GM12878 (cell line): ENCODE measurements around the gene PRM2. TPM values are rescaled to one million over a fixed set of nuclear protein-coding genes. Genes with fewer than 3 reads are reported as not detected.

Experiments used
- ATAC-seq: fragments of 200-7000 bp; cut with Tn5 transposase; 3 replicates; pipeline ENCODE4 v1.9.1; 2020; ENCODE audit warnings: mild to moderate bottlenecking, moderate library complexity
- BruUV-seq: library from RNA; stranded (reverse); fragments of 400-500 nt; replicated peaks from 2 replicates; lab custom pipeline; 2021; lab: Mats Ljungman, UMichigan
- CTCF ChIA-PET: fragments of 300-600 bp; sonication (Branson Sonifier 250); formaldehyde crosslinking; extraction: SDS; loops from one replicate; lab custom pipeline; 2021; ENCODE audit warnings: inconsistent platforms; lab: Yijun Ruan, JAX
- POLR2A ChIA-PET: fragments of 350-600 bp; formaldehyde crosslinking; extraction: SDS; loops from one replicate; lab custom pipeline; 2021; ENCODE audit warnings: inconsistent platforms; lab: Charles Lee
- RAD21 ChIA-PET: fragments of 300-600 bp; sonication (Branson Sonifier 250); formaldehyde crosslinking; loops from one replicate; lab custom pipeline; 2023; ENCODE audit warnings: antibody characterized with exemption; ENCODE audit not compliant: unreplicated experiment; lab: Charles Lee
- SMC1A ChIA-PET: fragments of 300-600 bp; sonication (Branson Sonifier 250); formaldehyde crosslinking; loops from one replicate; lab custom pipeline; 2023; ENCODE audit not compliant: unreplicated experiment, uncharacterized antibody; lab: Charles Lee
- DNase-seq: peaks from one replicate; pipeline ENCODE4 v3.0.0-alpha.2; 2011; ENCODE audit warnings: low read depth, low spot score
- FAIRE-seq: peaks from 3 replicates; lab custom pipeline; 2011; peaks lifted over from hg19 to GRCh38; lab: Jason Lieb, UNC
- H2AFZ ChIP-seq: 2 replicates; pipeline ENCODE4 v1.6.0; 2011; ENCODE audit warnings: low read depth, low read length, control low read depth; ENCODE audit not compliant: control insufficient read depth
- H3K27ac ChIP-seq: 2 replicates; pipeline ENCODE4 v1.5.1; 2011; ENCODE audit warnings: control low read depth; ENCODE audit not compliant: control insufficient read depth, insufficient read depth
- H3K27me3 ChIP-seq, 2 experiments: replicated peaks in 1 of 2; 2 replicates each; pipeline versions ENCODE4 v1.6.0 to v1.6.1; 2011; ENCODE audit warnings: low read length in 1 of 2; ENCODE audit not compliant: control insufficient read depth in 2 of 2, insufficient read depth in 2 of 2
- H3K36me3 ChIP-seq, 2 experiments: 2 replicates each; pipeline ENCODE4 v1.5.1; 2011; ENCODE audit warnings: low read length in 1 of 2; ENCODE audit not compliant: control insufficient read depth in 2 of 2, insufficient read depth in 2 of 2
- H3K4me1 ChIP-seq: 2 replicates; pipeline ENCODE4 v1.6.1; 2011; ENCODE audit warnings: mild to moderate bottlenecking, low read length, moderate library complexity, mixed read lengths; ENCODE audit not compliant: control insufficient read depth, insufficient read depth
- H3K4me2 ChIP-seq: 2 replicates; pipeline ENCODE4 v1.6.0; 2011; ENCODE audit warnings: control low read depth; ENCODE audit not compliant: control insufficient read depth, insufficient read depth
- H3K4me3 ChIP-seq: fragments of 200-600 bp; sonication (generic); 2 replicates; pipeline ENCODE4 v1.5.1; 2016
- H3K79me2 ChIP-seq: 2 replicates; pipeline ENCODE4 v1.6.0; 2011; ENCODE audit warnings: low read length; ENCODE audit not compliant: control insufficient read depth, insufficient read depth
- H3K9ac ChIP-seq: 2 replicates; pipeline ENCODE4 v1.8.0; 2011; ENCODE audit warnings: low read length, control low read depth, mixed read lengths; ENCODE audit not compliant: control insufficient read depth, insufficient read depth
- H3K9me3 ChIP-seq: replicated peaks from 3 replicates; pipeline ENCODE4 v1.5.1; 2011; ENCODE audit warnings: mild to moderate bottlenecking, low read length; ENCODE audit not compliant: control insufficient read depth, insufficient read depth
- H4K20me1 ChIP-seq: 2 replicates; pipeline ENCODE4 v1.6.0; 2011; ENCODE audit not compliant: control insufficient read depth, insufficient read depth
- MXI1 ChIP-seq: fragments of 150-350 bp; IDR thresholded peaks from 2 replicates; pipeline ENCODE4 v1.6.1; 2011; ENCODE audit warnings: low read depth, mild to moderate bottlenecking, inconsistent platforms, low read length, improper control_type of control experiment
- NR2F1 ChIP-seq: fragments of 450-650 bp; conservative IDR thresholded peaks from 2 replicates; pipeline ENCODE4 v1.6.1; 2017; ENCODE audit warnings: mild to moderate bottlenecking
- WGBS: methylation state at CpG from one replicate; pipeline ENCODE4 v1.1.6; 2016; ENCODE audit warnings: low lambda C conversion rate; ENCODE audit not compliant: insufficient replicate concordance, insufficient coverage; ENCODE audit errors: missing lambda C conversion rate; 5-methylcytosine and 5-hydroxymethylcytosine counted together
- in situ Hi-C: fragments of 300-500 bp; cut with MboI; formaldehyde crosslinking; loops from 9 replicates; pipeline ENCODE4 v1.14.3; 2018; ENCODE audit warnings: mixed read lengths
- intact Hi-C: fragments of 100-400 bp; cut with micrococcal nuclease; formaldehyde crosslinking; loops from one replicate; pipeline ENCODE4 v1.14.2; 2022; ENCODE audit not compliant: unreplicated experiment
- polyA plus RNA-seq, 11 experiments: library from polyadenylated mRNA; depleted of rRNA in 4 of 11; unstranded in 6 of 11; stranded (reverse) in 5 of 11; fragments of >200 nt; fragmentation: Nextera tagmentation in 4 of 11; fragmentation: Illumina TruSeq in 1 of 11; extraction: Ambion mirVana in 4 of 11; extraction: Trizol in 1 of 11; gene quantifications; 1 replicate in 1 of 11; 2 replicates in 10 of 11; pipeline versions ENCODE4 v1.2.1 to v1.2.3, GENCODE V29; 2011 to 2016; ENCODE audit warnings: inconsistent platforms in 2 of 11, missing spikeins in 2 of 11, low read depth in 1 of 11
- total RNA-seq, 4 experiments: library from RNA; depleted of rRNA in 3 of 4; stranded (reverse); fragments of >200 nt in 3 of 4; fragmentation: Illumina TruSeq in 1 of 4; extraction: Trizol in 1 of 4; gene quantifications; 2 replicates each; pipeline versions ENCODE4 v1.2.1 to v1.2.3, GENCODE V29; 2013 to 2021
- TF ChIP-seq, protein P1 (sequence below): fragments of 450-650 bp; IDR thresholded peaks from 2 replicates; pipeline ENCODE4 v1.6.1; 2016; ENCODE audit warnings: mild to moderate bottlenecking
- TF ChIP-seq, protein P2 (sequence below): IDR thresholded peaks from 2 replicates; pipeline ENCODE4 v1.6.1; 2011; ENCODE audit warnings: mild to moderate bottlenecking, low read depth, low read length, moderate library complexity; ENCODE audit not compliant: insufficient replicate concordance

PRM2 gene
- total and polyA plus RNA-seq, 10 of the 15 experiments (the other 5 are each of a cell fraction or from before 2014, with no cell fraction given): not detected

DNA sequence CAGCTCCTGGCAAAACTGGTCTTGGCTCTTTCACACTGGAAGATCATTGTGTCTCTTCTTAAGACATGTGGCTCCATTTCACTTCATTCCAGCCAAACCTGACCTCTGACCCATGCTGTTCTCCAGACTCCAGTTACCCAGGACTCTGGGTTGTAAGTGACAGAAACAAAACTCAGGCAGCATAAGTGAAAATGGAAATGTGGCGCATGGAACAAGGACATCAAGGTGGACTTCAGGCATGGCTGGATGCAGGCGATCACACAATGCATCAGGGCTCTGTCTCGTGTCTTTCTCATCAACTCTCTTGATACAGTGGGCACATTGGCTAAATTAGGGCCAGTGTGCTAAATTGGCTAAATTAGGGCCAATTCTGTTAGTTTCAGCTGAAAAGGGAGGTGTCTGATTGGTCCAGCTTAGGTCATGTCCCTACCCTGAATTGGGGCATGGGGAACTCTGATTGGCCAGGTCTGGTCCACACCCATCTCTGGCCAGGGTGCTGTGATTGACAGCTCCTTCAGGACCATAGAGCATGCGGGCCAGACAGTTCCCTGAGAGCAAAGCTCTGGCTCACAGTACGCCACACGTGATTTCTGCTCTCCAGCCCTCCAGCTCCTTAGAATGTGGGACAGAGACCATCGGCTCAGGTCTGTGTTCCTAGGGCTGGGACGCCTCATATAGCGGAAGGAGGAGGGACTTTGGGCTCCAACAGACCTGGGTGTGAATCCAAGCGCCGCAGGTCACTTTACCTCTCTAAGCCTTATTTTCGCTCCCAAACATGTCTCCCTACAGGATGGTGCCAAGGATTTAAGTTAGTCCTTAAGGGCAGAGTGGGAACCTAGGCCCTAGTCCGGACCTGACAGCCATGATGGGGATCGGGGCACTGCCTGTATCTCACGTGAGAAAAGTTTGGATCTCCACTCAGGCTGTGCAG lies 37.7 kb downstream of the PRM2 start:
- ChIA-PET POLR2A (interaction anchor here (0.5 to 1.2 kb wide), 3 partner anchors 12 to 125 kb away, joined by 3 to 4 read pairs (median 3); no protein-coding TSS in a partner anchor), CTCF (no interaction called here), RAD21 (interaction anchor here (1.0 kb wide), 1 partner anchor 13 kb away, joined by 5 read pairs; no protein-coding TSS in a partner anchor), SMC1A (interaction anchor here (1.0 kb wide), 2 partner anchors 48 to 133 kb away, joined by 3 read pairs; no protein-coding TSS in a partner anchor)
- intact Hi-C loops: no loop called here
- DNase-seq: no peak
- Histone ChIP-seq H3K4me3 (no peak overlapping the region), H3K79me2 (no peaks in the 10 kb centered on the region), H3K4me1 (peaks cover 10% of the 10 kb centered on the region), H3K27me3 (no peaks in the 10 kb centered on the region), H4K20me1 (no peaks in the 10 kb centered on the region), H3K27ac (no peak overlapping the region), H2AFZ (no peak overlapping the region), H3K9ac (no peak overlapping the region), H3K36me3 (no peaks in the 10 kb centered on the region), H3K9me3 (no peaks in the 10 kb centered on the region), H3K4me2 (no peak overlapping the region)
- BruUV-seq: no TSS peak
- no peak for ATAC-seq
- FAIRE-seq: no peak
- in situ Hi-C loops: no loop called here
- WGBS: 83% methylated on average over 15 of the region's 15 CpGs
- TF ChIP-seq NR2F1 (peak; percentile 44), MXI1 (no peak)
- TF ChIP-seq, protein P1, sequence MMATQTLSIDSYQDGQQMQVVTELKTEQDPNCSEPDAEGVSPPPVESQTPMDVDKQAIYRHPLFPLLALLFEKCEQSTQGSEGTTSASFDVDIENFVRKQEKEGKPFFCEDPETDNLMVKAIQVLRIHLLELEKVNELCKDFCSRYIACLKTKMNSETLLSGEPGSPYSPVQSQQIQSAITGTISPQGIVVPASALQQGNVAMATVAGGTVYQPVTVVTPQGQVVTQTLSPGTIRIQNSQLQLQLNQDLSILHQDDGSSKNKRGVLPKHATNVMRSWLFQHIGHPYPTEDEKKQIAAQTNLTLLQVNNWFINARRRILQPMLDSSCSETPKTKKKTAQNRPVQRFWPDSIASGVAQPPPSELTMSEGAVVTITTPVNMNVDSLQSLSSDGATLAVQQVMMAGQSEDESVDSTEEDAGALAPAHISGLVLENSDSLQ: peak; percentile 74
- TF ChIP-seq, protein P2, sequence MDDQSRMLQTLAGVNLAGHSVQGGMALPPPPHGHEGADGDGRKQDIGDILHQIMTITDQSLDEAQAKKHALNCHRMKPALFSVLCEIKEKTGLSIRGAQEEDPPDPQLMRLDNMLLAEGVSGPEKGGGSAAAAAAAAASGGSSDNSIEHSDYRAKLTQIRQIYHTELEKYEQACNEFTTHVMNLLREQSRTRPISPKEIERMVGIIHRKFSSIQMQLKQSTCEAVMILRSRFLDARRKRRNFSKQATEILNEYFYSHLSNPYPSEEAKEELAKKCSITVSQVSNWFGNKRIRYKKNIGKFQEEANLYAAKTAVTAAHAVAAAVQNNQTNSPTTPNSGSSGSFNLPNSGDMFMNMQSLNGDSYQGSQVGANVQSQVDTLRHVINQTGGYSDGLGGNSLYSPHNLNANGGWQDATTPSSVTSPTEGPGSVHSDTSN: peak; percentile 56
